HEK293 (cell line): Measurements from ENCODE around the gene SUMO3.

Experiments used
- HOXD13 ChIP-seq: sonication (generic); formaldehyde crosslinking; IDR thresholded peaks from 2 replicates; pipeline ENCODE4 v1.8.0; 2022; ENCODE audit warnings: missing genetic modification reagents, borderline replicate concordance
- KLF9 ChIP-seq: fragments of 450-650 bp; formaldehyde crosslinking; IDR thresholded peaks from 2 replicates; pipeline ENCODE4 v1.5.1; 2016; ENCODE audit warnings: missing biosample characterization, missing genetic modification characterization, low read depth
- MEIS1 ChIP-seq: sonication (generic); formaldehyde crosslinking; IDR thresholded peaks from 2 replicates; pipeline ENCODE4 v1.8.1; 2022; ENCODE audit warnings: missing genetic modification reagents, mild to moderate bottlenecking, borderline replicate concordance
- ZBTB1 ChIP-seq: fragments of 450-650 bp; formaldehyde crosslinking; IDR thresholded peaks from 2 replicates; pipeline ENCODE4 v1.5.1; 2016; ENCODE audit warnings: missing biosample characterization, missing genetic modification characterization
- ZFP37 ChIP-seq: fragments of 450-650 bp; formaldehyde crosslinking; IDR thresholded peaks from 2 replicates; pipeline ENCODE4 v1.5.1; 2016; ENCODE audit warnings: missing biosample characterization, missing genetic modification characterization
- ZIC2 ChIP-seq: fragments of 450-650 bp; formaldehyde crosslinking; IDR thresholded peaks from 2 replicates; pipeline ENCODE4 v1.5.1; 2016; ENCODE audit warnings: missing biosample characterization, missing genetic modification characterization
- ZNF10 ChIP-seq: fragments of 450-650 bp; formaldehyde crosslinking; IDR thresholded peaks from 2 replicates; pipeline ENCODE4 v1.5.1; 2017; ENCODE audit warnings: missing biosample characterization, missing genetic modification characterization
- ZNF132 ChIP-seq: fragments of 450-650 bp; formaldehyde crosslinking; IDR thresholded peaks from 2 replicates; pipeline ENCODE4 v1.5.1; 2017; ENCODE audit warnings: missing biosample characterization, missing genetic modification characterization, borderline replicate concordance
- ZNF16 ChIP-seq: fragments of 450-650 bp; formaldehyde crosslinking; IDR thresholded peaks from 2 replicates; pipeline ENCODE4 v1.5.1; 2016; ENCODE audit warnings: low read depth, missing biosample characterization, missing genetic modification characterization
- ZNF311 ChIP-seq: fragments of 450-650 bp; formaldehyde crosslinking; IDR thresholded peaks from 2 replicates; pipeline ENCODE4 v1.5.1; 2017; ENCODE audit warnings: missing biosample characterization, missing genetic modification characterization, borderline replicate concordance
- ZNF350 ChIP-seq: fragments of 450-650 bp; formaldehyde crosslinking; IDR thresholded peaks from 2 replicates; pipeline ENCODE4 v1.5.0; 2017; ENCODE audit warnings: missing biosample characterization, mild to moderate bottlenecking, missing genetic modification characterization
- ZNF354C ChIP-seq: fragments of 450-650 bp; formaldehyde crosslinking; IDR thresholded peaks from 2 replicates; pipeline ENCODE4 v1.5.1; 2016; ENCODE audit warnings: missing biosample characterization, missing genetic modification characterization, low read depth, borderline replicate concordance
- ZNF416 ChIP-seq: fragments of 450-650 bp; formaldehyde crosslinking; IDR thresholded peaks from 2 replicates; pipeline ENCODE4 v1.5.1; 2016; ENCODE audit warnings: missing biosample characterization, missing genetic modification characterization
- ZNF530 ChIP-seq: fragments of 450-650 bp; formaldehyde crosslinking; IDR thresholded peaks from 2 replicates; pipeline ENCODE4 v1.5.1; 2016; ENCODE audit warnings: low read depth, missing biosample characterization, missing genetic modification characterization
- ZNF544 ChIP-seq: fragments of 450-650 bp; formaldehyde crosslinking; IDR thresholded peaks from 2 replicates; pipeline ENCODE4 v1.5.0; 2017; ENCODE audit warnings: missing biosample characterization, missing genetic modification characterization
- ZNF561 ChIP-seq: fragments of 450-650 bp; IDR thresholded peaks from 2 replicates; pipeline ENCODE4 v1.5.1; 2018; ENCODE audit warnings: missing biosample characterization, missing genetic modification characterization, borderline replicate concordance
- ZNF610 ChIP-seq: fragments of 450-650 bp; formaldehyde crosslinking; IDR thresholded peaks from 2 replicates; pipeline ENCODE4 v1.5.1; 2016; ENCODE audit warnings: missing biosample characterization, missing genetic modification characterization, borderline replicate concordance
- ZNF629 ChIP-seq: fragments of 450-650 bp; formaldehyde crosslinking; IDR thresholded peaks from 2 replicates; pipeline ENCODE4 v1.5.1; 2017; ENCODE audit warnings: missing biosample characterization, missing genetic modification characterization
- ZNF785 ChIP-seq: fragments of 450-650 bp; formaldehyde crosslinking; IDR thresholded peaks from 2 replicates; pipeline ENCODE4 v1.5.1; 2016; ENCODE audit warnings: missing biosample characterization, missing genetic modification characterization
- TF ChIP-seq, protein P1 (sequence below): fragments of 450-650 bp; formaldehyde crosslinking; IDR thresholded peaks from 2 replicates; pipeline ENCODE4 v1.5.1; 2016; ENCODE audit warnings: missing biosample characterization, missing genetic modification characterization
- TF ChIP-seq, protein P2 (sequence below): fragments of 450-650 bp; formaldehyde crosslinking; IDR thresholded peaks from 2 replicates; pipeline ENCODE4 v1.5.1; 2017; ENCODE audit warnings: missing biosample characterization, missing genetic modification characterization
- TF ChIP-seq, protein P3 (sequence below): fragments of 450-650 bp; IDR thresholded peaks from 2 replicates; pipeline ENCODE4 v1.5.1; 2018; ENCODE audit warnings: missing biosample characterization, missing genetic modification characterization
- TF ChIP-seq, protein P4 (sequence below): fragments of 450-650 bp; formaldehyde crosslinking; IDR thresholded peaks from 2 replicates; pipeline ENCODE4; 2016; ENCODE audit warnings: missing biosample characterization, missing genetic modification characterization
- TF ChIP-seq, protein P5 (sequence below): fragments of 450-650 bp; IDR thresholded peaks from 2 replicates; pipeline ENCODE4 v1.5.1; 2018; ENCODE audit warnings: missing biosample characterization, mild to moderate bottlenecking, missing genetic modification characterization
- TF ChIP-seq, protein P6 (sequence below): fragments of 450-650 bp; formaldehyde crosslinking; IDR thresholded peaks from 2 replicates; pipeline ENCODE4 v1.5.1; 2016; ENCODE audit warnings: missing biosample characterization, missing genetic modification characterization, borderline replicate concordance
- TF ChIP-seq, protein P7 (sequence below): fragments of 450-650 bp; formaldehyde crosslinking; IDR thresholded peaks from 2 replicates; pipeline ENCODE4 v1.5.1; 2016; ENCODE audit warnings: missing biosample characterization, missing genetic modification characterization

SUMO3 gene

DNA sequence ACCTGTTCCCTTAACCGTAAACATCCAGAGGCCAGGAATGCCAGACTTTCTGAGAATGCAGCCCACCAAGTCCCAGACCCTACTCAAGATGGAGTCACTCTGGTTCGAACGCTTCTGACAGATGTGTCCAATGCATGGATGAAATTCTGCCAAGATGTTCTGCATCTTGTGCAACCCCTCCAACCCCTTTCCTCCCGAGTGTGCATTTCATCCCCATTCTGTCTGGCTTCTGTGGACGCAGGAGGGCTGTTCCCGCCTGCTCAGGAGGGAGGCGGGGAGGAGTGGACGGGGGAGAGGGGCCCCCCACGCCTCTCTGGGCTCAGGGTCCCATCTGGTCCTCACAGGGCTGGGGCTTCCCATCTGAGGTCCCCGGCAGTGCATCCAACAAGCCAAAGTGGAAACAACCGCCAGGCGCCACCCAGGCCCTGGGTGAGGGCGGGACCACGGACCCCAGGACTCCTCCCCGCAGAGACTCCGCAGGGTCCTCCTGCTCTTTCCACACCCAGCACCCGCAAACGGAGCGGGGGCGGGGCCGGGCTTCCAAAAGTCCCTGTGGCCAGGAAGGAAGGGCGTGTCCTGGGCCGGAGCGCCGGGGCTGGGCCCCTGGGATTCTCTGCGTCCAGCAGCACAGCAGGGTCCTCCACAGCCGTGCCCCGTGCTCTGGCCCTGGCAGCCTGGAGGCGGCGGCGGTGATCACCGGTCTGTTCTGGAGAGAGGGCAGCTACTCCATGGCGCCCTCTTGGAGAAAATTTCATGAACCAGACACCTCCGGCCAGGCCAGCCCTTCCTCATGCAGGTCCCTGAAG lies 27.8 kb upstream of the SUMO3 start (continued):
- TF ChIP-seq ZNF416 (tag by site-specific recombination) (no peak), ZNF629 (tag by site-specific recombination) (no peak), ZFP37 (tag by site-specific recombination) (no peak), ZBTB1 (tag by site-specific recombination) (no peak), KLF9 (tag by site-specific recombination) (peak; percentile 74), ZIC2 (peak; percentile 91), ZNF10 (tag by site-specific recombination) (no peak), ZNF354C (tag by site-specific recombination) (no peak), ZNF785 (tag by site-specific recombination) (no peak), MEIS1 (CRISPR knock-in tag) (no peak), ZNF350 (tag by site-specific recombination) (no peak), ZNF544 (tag by site-specific recombination) (no peak), ZNF530 (tag by site-specific recombination) (no peak), ZNF311 (tag by site-specific recombination) (no peak), ZNF16 (tag by site-specific recombination) (peak; percentile 74; the same call in 1 of the 2 replicates), ZNF132 (tag by site-specific recombination) (no peak), ZNF561 (tag by site-specific recombination) (no peak; the same call in 1 of the 2 replicates), HOXD13 (CRISPR knock-in tag) (no peak), ZNF610 (no peak)
- TF ChIP-seq, protein P1, sequence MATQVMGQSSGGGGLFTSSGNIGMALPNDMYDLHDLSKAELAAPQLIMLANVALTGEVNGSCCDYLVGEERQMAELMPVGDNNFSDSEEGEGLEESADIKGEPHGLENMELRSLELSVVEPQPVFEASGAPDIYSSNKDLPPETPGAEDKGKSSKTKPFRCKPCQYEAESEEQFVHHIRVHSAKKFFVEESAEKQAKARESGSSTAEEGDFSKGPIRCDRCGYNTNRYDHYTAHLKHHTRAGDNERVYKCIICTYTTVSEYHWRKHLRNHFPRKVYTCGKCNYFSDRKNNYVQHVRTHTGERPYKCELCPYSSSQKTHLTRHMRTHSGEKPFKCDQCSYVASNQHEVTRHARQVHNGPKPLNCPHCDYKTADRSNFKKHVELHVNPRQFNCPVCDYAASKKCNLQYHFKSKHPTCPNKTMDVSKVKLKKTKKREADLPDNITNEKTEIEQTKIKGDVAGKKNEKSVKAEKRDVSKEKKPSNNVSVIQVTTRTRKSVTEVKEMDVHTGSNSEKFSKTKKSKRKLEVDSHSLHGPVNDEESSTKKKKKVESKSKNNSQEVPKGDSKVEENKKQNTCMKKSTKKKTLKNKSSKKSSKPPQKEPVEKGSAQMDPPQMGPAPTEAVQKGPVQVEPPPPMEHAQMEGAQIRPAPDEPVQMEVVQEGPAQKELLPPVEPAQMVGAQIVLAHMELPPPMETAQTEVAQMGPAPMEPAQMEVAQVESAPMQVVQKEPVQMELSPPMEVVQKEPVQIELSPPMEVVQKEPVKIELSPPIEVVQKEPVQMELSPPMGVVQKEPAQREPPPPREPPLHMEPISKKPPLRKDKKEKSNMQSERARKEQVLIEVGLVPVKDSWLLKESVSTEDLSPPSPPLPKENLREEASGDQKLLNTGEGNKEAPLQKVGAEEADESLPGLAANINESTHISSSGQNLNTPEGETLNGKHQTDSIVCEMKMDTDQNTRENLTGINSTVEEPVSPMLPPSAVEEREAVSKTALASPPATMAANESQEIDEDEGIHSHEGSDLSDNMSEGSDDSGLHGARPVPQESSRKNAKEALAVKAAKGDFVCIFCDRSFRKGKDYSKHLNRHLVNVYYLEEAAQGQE (tag by site-specific recombination): no peak
- TF ChIP-seq, protein P2, sequence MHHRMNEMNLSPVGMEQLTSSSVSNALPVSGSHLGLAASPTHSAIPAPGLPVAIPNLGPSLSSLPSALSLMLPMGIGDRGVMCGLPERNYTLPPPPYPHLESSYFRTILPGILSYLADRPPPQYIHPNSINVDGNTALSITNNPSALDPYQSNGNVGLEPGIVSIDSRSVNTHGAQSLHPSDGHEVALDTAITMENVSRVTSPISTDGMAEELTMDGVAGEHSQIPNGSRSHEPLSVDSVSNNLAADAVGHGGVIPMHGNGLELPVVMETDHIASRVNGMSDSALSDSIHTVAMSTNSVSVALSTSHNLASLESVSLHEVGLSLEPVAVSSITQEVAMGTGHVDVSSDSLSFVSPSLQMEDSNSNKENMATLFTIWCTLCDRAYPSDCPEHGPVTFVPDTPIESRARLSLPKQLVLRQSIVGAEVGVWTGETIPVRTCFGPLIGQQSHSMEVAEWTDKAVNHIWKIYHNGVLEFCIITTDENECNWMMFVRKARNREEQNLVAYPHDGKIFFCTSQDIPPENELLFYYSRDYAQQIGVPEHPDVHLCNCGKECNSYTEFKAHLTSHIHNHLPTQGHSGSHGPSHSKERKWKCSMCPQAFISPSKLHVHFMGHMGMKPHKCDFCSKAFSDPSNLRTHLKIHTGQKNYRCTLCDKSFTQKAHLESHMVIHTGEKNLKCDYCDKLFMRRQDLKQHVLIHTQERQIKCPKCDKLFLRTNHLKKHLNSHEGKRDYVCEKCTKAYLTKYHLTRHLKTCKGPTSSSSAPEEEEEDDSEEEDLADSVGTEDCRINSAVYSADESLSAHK (tag by site-specific recombination): no peak
- TF ChIP-seq, protein P3, sequence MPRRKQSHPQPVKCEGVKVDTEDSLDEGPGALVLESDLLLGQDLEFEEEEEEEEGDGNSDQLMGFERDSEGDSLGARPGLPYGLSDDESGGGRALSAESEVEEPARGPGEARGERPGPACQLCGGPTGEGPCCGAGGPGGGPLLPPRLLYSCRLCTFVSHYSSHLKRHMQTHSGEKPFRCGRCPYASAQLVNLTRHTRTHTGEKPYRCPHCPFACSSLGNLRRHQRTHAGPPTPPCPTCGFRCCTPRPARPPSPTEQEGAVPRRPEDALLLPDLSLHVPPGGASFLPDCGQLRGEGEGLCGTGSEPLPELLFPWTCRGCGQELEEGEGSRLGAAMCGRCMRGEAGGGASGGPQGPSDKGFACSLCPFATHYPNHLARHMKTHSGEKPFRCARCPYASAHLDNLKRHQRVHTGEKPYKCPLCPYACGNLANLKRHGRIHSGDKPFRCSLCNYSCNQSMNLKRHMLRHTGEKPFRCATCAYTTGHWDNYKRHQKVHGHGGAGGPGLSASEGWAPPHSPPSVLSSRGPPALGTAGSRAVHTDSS (tag by site-specific recombination): no peak
- TF ChIP-seq, protein P4, sequence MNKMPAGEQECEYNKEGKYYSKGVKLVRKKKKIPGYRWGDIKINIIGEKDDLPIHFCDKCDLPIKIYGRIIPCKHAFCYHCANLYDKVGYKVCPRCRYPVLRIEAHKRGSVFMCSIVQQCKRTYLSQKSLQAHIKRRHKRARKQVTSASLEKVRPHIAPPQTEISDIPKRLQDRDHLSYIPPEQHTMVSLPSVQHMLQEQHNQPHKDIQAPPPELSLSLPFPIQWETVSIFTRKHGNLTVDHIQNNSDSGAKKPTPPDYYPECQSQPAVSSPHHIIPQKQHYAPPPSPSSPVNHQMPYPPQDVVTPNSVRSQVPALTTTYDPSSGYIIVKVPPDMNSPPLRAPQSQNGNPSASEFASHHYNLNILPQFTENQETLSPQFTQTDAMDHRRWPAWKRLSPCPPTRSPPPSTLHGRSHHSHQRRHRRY: no peak
- TF ChIP-seq, protein P5, sequence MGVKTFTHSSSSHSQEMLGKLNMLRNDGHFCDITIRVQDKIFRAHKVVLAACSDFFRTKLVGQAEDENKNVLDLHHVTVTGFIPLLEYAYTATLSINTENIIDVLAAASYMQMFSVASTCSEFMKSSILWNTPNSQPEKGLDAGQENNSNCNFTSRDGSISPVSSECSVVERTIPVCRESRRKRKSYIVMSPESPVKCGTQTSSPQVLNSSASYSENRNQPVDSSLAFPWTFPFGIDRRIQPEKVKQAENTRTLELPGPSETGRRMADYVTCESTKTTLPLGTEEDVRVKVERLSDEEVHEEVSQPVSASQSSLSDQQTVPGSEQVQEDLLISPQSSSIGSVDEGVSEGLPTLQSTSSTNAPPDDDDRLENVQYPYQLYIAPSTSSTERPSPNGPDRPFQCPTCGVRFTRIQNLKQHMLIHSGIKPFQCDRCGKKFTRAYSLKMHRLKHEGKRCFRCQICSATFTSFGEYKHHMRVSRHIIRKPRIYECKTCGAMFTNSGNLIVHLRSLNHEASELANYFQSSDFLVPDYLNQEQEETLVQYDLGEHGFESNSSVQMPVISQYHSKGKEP: no peak
- TF ChIP-seq, protein P6, sequence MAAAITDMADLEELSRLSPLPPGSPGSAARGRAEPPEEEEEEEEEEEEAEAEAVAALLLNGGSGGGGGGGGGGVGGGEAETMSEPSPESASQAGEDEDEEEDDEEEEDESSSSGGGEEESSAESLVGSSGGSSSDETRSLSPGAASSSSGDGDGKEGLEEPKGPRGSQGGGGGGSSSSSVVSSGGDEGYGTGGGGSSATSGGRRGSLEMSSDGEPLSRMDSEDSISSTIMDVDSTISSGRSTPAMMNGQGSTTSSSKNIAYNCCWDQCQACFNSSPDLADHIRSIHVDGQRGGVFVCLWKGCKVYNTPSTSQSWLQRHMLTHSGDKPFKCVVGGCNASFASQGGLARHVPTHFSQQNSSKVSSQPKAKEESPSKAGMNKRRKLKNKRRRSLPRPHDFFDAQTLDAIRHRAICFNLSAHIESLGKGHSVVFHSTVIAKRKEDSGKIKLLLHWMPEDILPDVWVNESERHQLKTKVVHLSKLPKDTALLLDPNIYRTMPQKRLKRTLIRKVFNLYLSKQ (tag by site-specific recombination): no peak
- TF ChIP-seq, protein P7, sequence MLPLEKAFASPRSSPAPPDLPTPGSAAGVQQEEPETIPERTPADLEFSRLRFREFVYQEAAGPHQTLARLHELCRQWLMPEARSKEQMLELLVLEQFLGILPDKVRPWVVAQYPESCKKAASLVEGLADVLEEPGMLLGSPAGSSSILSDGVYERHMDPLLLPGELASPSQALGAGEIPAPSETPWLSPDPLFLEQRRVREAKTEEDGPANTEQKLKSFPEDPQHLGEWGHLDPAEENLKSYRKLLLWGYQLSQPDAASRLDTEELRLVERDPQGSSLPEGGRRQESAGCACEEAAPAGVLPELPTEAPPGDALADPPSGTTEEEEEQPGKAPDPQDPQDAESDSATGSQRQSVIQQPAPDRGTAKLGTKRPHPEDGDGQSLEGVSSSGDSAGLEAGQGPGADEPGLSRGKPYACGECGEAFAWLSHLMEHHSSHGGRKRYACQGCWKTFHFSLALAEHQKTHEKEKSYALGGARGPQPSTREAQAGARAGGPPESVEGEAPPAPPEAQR (tag by site-specific recombination): no peak
